Tibial artery (tissue), 4 donors: ENCODE data around the gene MACIR.

ENCODE experiments used
- DNase-seq, 2 donors: peaks; one replicate each; pipeline ENCODE4 v3.0.0-alpha.2; 2019
- H3K27ac ChIP-seq, 2 donors: fragments of 200-600 bp; sonication (generic) in 1 of 2; 1 replicate in 1 of 2; 2 replicates in 1 of 2; pipeline ENCODE4 v1.5.1; 2018 to 2019; ENCODE audit warnings: mild to moderate bottlenecking in 1 of 2
- H3K27me3 ChIP-seq, 2 donors: fragments of 200-600 bp; sonication (generic) in 1 of 2; one replicate each; pipeline versions ENCODE4 v1.5.1 to v1.6.0; 2016 to 2019
- H3K36me3 ChIP-seq, 3 donors: fragments of 200-600 bp; sonication (generic) in 2 of 3; one replicate each; pipeline ENCODE4 v1.5.1; 2016 to 2019; ENCODE audit warnings: mild to moderate bottlenecking in 2 of 3
- H3K4me1 ChIP-seq, 4 donors: fragments of 200-600 bp; sonication (generic) in 2 of 4; 1 replicate in 3 of 4; 2 replicates in 1 of 4; pipeline ENCODE4 v1.5.1; 2016 to 2019
- H3K4me3 ChIP-seq, 2 donors: fragments of 200-600 bp; sonication (generic) in 1 of 2; 1 replicate in 1 of 2; 2 replicates in 1 of 2; pipeline ENCODE4 v1.5.1; 2018 to 2019; ENCODE audit warnings: mild to moderate bottlenecking in 2 of 2
- H3K9me3 ChIP-seq, 3 donors: fragments of 200-600 bp; sonication (generic) in 1 of 3; one replicate each; pipeline ENCODE4 v1.5.1; 2016 to 2019
- CTCF ChIP-seq, 2 experiments: fragments of 200-600 bp in 1 of 2; fragments of 450-650 bp in 1 of 2; IDR thresholded peaks; one replicate each; pipeline ENCODE4 v1.5.1; 2017 to 2019; ENCODE audit warnings: antibody characterized with exemption in 2 of 2, mild to moderate bottlenecking in 1 of 2, moderate library complexity in 1 of 2
- intact Hi-C: fragments of 100-400 bp; cut with DNase I; formaldehyde crosslinking; loops from one replicate; pipeline ENCODE4 v1.15.0; 2023; ENCODE audit warnings: low total_unique reads

MACIR gene

GRCh38 chr5:103295871-103296270, 37.3 kb downstream of the MACIR start:
- H3K4me3 ChIP-seq = no peak overlapping the region
- intact Hi-C loops = no loop called here
- TF ChIP-seq CTCF (IDR thresholded peaks at IDR 0.05) = no peak
- no peaks in the 10 kb centered on the region for H3K27me3 ChIP-seq
- no peaks in the 10 kb centered on the region for H3K4me1 ChIP-seq
- H3K27ac ChIP-seq = no peak overlapping the region
- no peak for DNase-seq
- no peaks in the 10 kb centered on the region for H3K36me3 ChIP-seq
- no peaks in the 10 kb centered on the region for H3K9me3 ChIP-seq

- H3K27me3 ChIP-seq = no peaks in the 10 kb centered on the region
- no peak for TF ChIP-seq CTCF (IDR thresholded peaks at IDR 0.05)
- no peak for DNase-seq
Measured at GRCh38 chr5:103298117-103298516, 39.6 kb downstream of the MACIR start.

GRCh38 chr5:103298607-103299188, 40.1 kb downstream of the MACIR start:
- intact Hi-C loops = no loop called here
- no peaks in the 10 kb centered on the region for H3K4me1 ChIP-seq
- H3K9me3 ChIP-seq = no peaks in the 10 kb centered on the region
- no peaks in the 10 kb centered on the region for H3K27me3 ChIP-seq
- H3K36me3 ChIP-seq = no peaks in the 10 kb centered on the region
- no peak overlapping the region for H3K4me3 ChIP-seq
- no peak for TF ChIP-seq CTCF (IDR thresholded peaks at IDR 0.05)
- no peak for DNase-seq
- no peak overlapping the region for H3K27ac ChIP-seq

More at GRCh38 chr5:103298117-103298516, 39.6 kb downstream of the MACIR start:
- Histone ChIP-seq H3K36me3 (no peaks in the 10 kb centered on the region), H3K9me3 (no peaks in the 10 kb centered on the region), H3K4me3 (no peak overlapping the region), H3K27ac (no peak overlapping the region), H3K4me1 (no peaks in the 10 kb centered on the region)
- intact Hi-C loops = no loop called here

GRCh38 chr5:103305809-103306208, 47.2 kb downstream of the MACIR start:
- no peak for TF ChIP-seq CTCF (IDR thresholded peaks at IDR 0.05)
- H3K27ac ChIP-seq = no peak overlapping the region
- peaks cover 0 to 3% (median 0%) of the 10 kb centered on the region in 3 donors for H3K9me3 ChIP-seq
- H3K27me3 ChIP-seq = no peaks in the 10 kb centered on the region
- H3K4me1 ChIP-seq = no peaks in the 10 kb centered on the region
- no peak overlapping the region for H3K4me3 ChIP-seq
- intact Hi-C loops = no loop called here
- H3K36me3 ChIP-seq = no peaks in the 10 kb centered on the region
- no peak for DNase-seq

- peaks cover 0 to 3% (median 0%) of the 10 kb centered on the region in 3 donors for H3K9me3 ChIP-seq
- H3K27me3 ChIP-seq = no peaks in the 10 kb centered on the region
- no peak for TF ChIP-seq CTCF (IDR thresholded peaks at IDR 0.05)
- H3K4me1 ChIP-seq = no peaks in the 10 kb centered on the region
- no peaks in the 10 kb centered on the region for H3K36me3 ChIP-seq
- DNase-seq = no peak
- no peak overlapping the region for H3K27ac ChIP-seq
- intact Hi-C loops = no loop called here
- no peak overlapping the region for H3K4me3 ChIP-seq
Measured at GRCh38 chr5:103307470-103307869, 48.9 kb downstream of the MACIR start.

- Histone ChIP-seq H3K27me3 (no peaks in the 10 kb centered on the region), H3K9me3 (peaks cover 0 to 3% (median 0%) of the 10 kb centered on the region in 3 donors), H3K27ac (no peak overlapping the region), H3K36me3 (no peaks in the 10 kb centered on the region), H3K4me1 (no peaks in the 10 kb centered on the region), H3K4me3 (no peak overlapping the region)
- no peak for TF ChIP-seq CTCF (IDR thresholded peaks at IDR 0.05)
- no peak for DNase-seq
- intact Hi-C loops = no loop called here
Measured at GRCh38 chr5:103308774-103309173, 50.2 kb downstream of the MACIR start.
